Stimulated activated naive CD4-positive, alpha-beta T cell (primary cell): ENCODE results near the gene NPHP1.
"Not testable (repeated sequence)": the region's sequence is repeated elsewhere in the genome, so short reads cannot be mapped to it uniquely, and the experiment has no call there.

Source experiments
- DNase-seq, 6 experiments: peaks; one replicate each; lab custom pipeline; 2025; lab: John Stamatoyannopoulos, UW

The NPHP1 gene

DNA sequence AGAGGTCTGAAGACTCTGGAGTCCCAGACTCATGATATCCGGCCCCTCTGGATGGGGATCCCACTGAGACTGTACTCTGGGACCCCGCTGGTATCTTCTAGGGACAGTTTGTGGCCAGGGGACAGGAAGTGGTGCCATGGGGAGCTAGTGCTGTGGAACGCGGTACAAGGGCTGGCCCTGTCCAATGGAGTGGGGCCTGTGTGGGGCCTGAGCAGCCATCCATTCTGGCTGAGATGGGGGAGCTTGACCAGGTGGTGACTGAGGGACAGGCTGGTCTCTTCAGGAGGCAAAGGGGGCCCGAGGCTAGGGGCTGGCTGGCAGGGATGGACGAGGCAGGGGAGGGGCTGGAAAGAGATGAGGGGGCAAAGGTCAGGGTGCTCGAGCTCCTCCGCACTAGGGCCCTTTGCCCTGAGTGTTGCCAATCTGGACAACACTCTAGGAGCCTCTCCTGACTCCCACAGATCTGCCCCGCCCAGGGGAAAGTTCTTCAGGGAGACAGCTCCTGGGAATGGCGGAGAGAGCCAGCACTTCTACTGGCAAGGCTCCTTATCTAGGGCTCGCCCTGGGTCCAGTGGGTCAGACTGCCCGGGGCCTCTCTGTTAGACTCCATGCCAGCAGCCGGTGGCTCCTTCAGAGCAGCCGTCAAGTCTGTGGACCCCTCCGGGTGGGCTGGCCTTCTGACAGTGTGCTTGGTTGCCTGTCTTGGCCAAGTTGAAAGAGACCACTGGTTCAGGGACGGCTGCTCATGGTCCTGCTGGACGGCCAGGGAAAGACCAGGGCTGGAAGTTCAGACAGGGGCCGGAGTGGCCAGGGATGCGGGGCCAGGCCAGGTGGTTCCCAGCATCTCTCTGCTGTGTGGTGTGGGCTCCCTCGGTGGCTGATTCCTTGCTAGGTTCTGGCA, 101.5 kb downstream of the NPHP1 start:
- no peak for DNase-seq

DNA sequence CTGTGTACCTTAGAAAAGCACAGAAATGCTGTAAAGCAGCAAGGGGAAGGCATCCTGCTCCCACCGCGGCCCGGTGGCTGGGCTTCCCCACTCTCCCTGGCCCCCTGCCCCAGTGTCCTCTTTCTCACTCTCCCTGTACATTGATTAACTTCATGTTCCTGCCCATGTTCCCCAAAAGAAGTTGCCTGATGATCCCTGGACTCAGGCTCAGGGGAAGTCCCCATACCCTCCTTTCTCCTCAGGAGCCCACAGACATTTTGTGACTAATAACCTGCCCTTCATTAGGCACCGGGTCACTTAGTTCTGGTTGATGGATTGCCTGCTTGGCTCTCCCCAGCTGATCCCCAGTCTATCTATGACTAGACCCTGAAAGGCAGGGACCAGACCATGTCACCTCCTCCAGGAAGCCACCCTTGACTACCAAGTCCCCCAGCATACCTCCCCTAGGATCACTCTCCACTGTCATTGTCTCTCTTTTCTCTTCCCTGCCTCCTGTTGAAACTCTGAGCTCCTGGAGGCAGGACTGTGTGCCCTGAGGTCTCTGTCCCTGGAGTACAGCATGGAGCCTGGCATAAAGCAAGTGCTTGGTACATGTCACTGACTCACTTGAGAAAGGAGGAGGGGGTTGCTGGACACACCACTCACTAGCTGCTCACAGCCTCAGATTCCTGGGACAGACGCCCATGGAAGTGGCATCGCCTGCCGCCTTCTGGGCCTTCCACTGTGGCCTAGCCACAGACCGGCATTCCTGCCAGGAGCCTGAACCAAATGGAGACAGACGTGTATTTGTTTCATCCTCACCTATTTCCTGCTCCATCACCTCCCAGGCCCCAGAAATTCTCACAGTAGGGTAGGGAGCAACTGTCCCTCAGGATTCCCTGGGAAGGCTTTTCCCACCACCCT, 102.7 kb downstream of the NPHP1 start:
- no peak for DNase-seq

DNA sequence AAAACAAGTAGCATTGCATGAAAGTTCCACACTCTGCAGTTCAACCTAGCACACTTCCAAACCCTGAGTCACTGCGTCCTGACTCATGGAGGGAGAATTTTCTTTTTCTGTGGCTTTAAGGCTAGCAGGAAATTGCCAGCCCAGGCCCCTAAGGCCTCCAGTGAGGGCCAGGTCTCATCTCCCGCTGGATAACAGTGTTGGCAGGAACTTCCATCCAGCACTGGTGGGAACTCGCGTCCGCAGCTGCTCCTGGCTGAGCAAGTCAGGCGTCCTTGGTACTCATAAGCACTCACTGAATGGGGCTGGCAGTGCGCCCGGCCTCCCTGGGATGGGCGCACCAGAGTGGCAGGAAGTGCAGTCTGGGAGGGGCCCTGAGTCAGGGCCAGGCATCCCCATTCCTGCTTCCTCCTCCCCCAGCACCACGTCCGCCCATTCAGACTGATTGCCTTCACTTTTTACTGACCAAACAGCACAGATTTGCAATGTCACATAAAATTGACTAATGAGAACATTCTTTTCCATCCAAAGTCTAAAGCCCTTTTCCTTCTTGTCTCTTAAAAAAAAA, 103.5 kb downstream of the NPHP1 start:
- DNase-seq: no peak

DNA sequence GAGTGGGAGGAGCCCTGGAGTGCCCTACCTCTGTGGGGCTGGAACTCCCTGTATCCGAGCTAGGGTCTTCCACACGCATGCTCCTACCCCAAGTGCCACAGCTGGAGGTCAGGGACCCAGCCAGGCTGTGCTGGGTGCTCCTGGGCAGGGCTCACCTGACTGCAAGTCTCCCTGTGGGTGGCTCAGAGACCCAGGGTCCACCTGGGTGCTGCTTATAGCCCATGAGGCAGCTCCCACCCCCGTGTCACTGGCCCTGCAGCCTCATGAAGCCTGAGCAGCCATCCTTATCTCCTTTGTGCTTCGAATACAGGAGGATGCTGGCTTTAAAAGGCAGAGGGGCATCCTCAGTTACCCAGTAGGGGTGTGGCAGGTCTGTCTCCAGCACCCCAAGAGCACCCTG, 103.9 kb downstream of the NPHP1 start:
- not testable (repeated sequence) for DNase-seq

DNA sequence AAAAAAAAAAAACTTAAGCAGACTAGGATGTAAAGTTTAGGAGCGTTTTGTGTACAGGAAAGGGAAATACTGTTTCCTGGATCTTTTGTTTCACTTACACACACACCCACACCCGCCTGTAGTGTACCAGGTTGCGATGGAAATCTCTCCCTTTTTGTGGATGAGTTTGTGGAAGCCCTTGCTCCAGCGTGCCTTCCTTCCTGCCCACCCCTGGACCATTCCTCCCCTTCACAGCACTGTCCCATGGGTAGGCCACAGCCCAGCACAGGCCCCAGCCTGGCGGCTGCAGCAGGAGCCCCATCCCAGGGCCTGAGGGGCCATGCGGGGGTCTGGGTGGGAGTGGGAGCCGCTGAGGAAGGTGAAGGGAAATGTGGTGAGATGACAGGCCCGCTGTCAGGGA, 104.3 kb downstream of the NPHP1 start:
- no peak for DNase-seq

DNA sequence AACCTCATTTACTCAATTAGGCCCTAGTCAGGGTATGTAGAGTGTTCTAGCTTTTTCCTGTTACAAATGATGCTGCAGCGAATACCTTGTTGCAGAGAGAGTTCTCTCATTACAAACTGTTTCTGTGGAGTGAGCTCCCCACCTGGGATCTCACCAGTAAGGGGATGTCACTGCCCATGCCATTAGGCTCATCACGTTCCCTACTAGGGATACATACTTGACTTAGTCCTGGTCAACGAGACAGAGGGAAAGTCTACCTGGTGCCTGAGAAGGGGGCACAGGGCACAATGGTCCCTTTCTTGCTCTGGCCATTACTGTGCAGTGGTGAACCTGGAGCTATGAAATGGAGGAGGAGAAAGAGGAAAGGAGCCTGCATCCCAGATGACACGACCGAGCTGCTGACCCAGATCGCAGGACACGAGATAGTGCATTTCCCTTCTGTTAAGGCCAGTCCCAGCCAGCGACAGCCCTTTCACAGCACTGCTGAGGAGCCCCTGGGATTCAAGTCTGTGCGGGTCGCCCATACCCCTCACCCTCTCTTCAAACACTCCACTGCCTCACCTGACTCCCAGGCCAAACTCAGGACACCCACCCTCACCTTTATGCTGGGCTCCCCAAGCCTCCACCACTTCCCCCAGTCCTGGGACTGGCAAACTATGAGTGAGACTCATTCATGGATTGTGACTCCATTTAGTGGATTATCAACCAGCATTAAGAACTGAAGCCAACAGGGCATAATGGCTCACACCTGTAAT, 105.2 kb downstream of the NPHP1 start:
- DNase-seq: no peak

DNA sequence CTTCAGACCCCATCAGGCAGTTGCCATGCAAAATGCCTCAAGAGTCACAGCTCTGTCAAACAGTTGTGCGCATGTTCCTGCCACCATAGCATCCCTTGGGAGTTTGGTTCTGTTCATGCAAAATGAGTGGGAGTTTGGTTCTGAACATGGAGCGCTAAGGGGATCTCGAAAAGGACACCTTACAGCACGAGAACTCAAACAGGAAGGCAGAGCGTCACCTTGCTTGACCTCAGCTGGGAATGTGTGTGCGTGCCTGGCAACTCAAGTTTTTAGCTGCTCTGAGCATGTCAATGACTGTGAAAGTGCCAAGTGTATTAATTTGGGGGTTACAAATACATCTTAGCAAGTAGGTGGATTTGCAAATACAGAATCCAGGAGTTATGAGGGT, 105.8 kb downstream of the NPHP1 start:
- DNase-seq: no peak

DNA sequence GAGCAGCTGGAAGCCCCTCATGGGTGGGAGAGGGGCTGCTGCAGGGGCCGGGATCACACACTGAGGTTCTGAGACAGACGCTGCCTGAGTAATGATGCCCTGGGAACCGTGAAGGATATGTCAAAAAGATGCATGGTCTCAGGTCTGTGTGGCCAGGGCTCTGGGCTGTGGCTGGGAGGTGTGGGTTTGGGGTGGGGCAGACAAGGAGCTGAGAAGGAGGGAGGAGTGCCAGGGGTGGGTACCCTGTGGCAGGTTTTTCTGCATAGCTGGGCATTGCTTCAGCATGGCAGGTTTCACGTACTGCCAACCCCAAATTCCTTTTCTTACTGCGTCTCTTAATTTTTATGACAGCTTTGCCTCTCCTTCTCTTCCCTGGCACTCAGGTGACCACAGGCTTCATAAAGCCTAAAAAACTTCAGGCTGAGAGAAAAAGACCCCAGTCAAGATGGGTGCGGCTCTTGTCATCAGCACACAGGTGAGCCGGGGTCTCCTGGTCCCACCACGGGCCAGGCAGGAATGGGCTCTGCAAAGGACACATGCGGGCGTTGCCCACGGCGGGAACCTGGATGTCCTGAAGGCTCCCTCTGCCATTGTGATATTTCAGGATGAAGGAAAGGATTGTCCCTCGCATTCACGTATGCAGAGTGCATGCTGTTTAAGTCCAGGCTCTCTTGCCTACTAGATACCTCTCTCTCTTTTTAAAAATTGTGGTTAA, 107.2 kb downstream of the NPHP1 start:
- DNase-seq: no peak

DNA sequence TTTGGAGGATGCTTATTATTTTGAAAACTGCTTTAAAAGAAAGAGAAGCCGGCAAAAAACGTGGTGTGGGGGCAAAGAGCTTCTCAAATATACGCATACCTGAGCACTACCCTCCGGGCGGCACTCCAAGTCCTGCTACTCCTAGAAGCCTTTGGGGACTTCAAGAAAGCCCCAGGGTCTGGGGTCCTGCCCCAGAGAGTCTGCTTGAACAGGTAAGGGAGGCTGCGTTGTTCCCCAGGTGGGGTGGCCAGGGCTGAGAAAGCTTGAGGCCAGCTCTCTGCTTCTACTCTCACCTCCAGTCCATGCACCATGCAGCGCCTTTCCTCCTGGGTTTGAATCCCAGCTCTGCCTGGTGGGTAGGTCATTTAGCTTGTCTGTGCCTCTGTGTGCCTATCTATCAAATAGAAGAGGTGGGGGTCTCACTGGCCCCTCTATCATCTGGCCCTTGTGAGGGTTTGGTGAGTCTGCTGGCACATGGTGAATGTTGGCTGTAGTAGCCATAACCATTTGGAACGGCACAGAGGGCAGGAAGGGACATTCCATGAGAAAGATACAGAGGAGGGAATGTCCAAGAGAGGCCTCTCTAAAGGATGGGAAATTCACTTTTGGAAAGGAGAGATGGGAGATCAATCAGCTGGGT, 108.7 kb downstream of the NPHP1 start:
- DNase-seq: no peak

DNA sequence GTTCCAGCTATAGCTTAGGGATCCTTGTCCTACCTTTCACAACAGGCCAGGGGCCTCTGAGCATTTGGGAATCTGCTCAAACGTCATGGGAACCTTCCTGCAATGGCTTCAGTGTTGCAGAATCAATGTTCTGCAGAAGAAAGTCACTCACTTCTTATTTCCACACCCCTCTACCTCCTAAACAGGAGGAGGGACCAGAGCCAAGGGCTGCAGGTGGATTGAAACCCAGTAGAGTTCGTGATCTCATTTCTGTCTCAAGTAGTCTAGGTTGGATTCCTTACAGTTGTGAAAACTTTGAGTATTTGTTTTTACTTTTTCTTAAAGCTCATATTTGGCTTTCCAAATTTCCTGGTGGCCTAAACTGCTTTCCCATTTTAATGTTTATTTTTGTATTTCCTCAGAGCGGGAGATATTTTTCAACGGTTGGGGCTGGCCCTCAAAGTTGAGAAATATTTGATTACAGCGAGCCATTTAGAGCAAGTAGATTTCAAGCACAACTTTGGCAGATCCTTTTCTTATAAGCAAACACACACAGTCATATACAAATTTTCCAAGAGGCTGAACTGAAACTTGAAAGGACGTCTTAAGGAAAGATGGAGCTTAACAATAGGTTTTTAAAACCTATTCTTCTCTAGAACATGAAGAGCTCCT, 109.8 kb downstream of the NPHP1 start:
- not testable (repeated sequence) for DNase-seq

DNA sequence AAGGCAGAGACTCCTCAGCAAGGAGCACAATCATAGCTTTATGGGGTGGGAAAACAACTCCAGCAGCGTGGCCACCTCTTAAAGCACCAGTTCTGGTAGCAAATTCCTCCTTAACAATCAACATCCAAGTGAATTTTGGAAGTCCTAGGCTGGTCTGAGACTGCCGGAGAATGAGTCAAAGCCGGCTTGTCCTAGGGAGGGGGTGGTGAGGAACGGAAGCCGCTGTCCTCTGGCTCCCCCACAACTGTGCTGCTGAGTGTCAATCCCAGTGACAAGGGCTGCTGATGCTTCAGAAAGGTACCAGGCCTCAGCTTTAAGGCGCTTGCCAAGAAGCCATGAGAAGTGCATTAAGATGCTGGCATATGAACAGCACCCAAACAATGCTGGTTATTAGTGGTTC, 110.9 kb downstream of the NPHP1 start:
- not testable (repeated sequence) for DNase-seq

DNA sequence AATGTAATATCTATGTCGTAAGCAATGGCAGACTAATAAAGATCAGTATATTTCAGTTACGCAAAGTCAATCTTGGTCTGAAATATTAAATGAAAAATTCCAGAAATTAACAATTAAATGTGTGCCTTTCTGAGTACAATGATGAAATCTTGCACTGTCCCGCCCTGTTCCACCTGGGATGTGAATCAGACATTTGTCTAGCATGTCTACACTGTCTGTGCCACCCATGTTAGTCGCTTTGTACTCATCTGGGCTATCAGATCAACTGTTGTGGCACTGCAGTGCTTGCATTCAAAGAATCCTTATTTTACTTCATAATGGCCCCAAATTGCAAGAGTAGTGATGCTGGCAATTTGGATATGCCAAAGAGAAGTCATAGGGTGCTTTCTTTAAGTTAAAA, 114.6 kb downstream of the NPHP1 start:
- DNase-seq: not testable (repeated sequence)

DNA sequence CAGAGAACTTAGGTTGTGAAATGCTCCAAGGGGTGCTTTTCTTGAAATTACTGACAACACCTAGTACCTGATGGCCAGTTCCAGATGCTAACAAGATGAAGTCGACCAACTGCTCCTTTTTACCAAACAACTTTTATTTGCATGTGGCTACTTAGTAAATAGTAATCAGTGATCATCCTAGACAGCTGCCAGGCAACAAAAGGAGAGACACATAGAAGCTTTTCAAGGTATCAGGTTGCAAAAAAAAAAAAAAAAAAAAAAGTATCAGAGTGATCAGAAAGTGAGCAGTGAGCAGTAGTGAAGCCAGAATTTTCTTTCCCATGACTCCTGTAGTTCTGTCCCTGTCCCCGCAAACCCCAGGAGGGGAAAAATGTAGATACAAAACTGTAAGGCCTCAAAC, 121.1 kb downstream of the NPHP1 start:
- not testable (repeated sequence) for DNase-seq

DNA sequence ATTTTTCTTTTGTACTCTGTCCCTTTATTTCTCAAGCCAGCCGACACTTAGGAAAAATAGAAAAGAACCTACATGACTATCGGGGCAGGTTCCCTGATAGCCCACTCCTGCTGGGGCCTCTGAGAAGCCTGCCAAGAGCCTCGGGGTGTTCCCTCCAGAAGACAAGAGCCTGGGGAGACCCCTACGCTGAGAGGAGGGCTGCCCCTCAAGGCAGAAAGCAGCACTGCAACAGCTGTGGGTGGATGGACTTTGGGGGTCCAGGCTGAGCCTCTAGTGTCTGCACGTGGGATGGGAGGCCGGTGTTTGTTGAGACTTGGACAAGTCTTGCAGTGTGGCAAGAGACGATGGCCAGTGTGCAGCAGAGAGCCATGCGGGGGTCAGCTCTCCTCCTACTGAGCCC, 121.7 kb downstream of the NPHP1 start:
- not testable (repeated sequence) for DNase-seq

DNA sequence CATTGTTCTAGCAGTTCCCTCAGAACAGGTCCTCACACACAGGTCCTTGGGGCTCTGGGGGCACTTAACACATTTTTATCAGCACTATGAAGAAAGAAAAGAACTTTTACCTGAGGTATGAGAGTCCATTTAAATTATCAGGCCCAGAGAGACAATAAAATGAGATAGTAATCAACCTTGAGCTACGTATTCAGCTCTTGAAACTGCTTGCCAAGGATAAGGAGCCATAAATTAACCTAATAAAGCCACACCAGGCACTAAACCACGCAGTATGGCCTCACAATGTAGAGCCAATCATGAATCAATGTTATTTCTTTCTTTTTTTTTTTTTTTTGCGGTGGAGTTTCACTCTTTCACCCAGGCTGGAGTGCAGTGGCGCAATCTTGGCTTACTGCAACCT, 126.7 kb downstream of the NPHP1 start:
- not testable (repeated sequence) for DNase-seq

DNA sequence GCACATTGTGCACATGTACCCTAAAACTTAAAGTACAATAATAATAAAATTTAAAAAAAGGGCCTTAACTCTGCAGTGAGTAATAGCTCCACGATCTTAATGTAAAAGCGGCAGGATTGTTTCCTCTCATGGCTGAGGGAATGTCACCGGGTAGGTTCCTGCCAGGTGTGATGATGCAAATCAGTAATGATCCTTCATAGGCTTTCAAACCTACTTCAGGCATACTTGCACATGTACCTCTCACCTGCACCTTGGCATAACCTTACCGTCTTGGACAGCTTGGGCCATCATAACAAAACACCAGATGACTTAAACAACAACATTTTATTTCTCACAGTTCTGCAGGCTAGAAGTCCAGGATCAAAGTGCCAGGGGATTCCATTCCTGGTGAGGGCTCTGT, 128.9 kb downstream of the NPHP1 start:
- not testable (repeated sequence) for DNase-seq
